ENCODE data around the gene MUC2. TPM values are rescaled to one million over a fixed set of nuclear protein-coding genes. Genes with fewer than 3 reads are reported as not detected.

The MUC2 gene
- total and polyA plus RNA-seq, 10 of the 15 experiments (the other 5 are each of a cell fraction or from before 2014, with no cell fraction given) = 0.23 TPM; not detected in 9

DNA sequence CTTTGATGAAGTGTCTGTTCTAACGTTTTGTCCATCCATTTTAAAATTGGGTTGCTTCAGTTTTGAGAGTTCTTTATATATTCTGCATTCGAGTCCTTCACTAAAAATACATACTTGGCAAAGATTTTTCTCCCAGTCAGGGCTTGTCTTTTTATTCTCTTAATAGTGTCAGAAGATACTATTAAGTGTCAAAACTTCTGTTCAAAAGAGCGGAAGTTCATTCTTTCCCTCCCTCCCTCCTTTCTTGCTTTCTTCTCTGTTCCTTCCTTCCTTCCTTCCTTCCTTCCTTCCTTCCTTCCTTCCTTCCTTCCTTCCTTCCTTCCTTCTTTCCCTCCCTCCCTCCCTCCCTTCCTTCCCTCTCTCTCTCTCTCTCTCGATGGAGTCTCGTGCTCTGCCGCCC is 30.5 kb upstream of the MUC2 start:
- ChIA-PET CTCF (no interaction called here), SMC1A (ENCODE audit: uncharacterized antibody, unreplicated experiment) (no interaction called here), POLR2A (no interaction called here), RAD21 (ENCODE audit: unreplicated experiment) (no interaction called here)
- in situ Hi-C loops (cut with MboI) = no loop called here
- H3K4me1 ChIP-seq (ENCODE audit: control insufficient read depth, insufficient read depth, low read length) = no peaks in the 10 kb centered on the region
- TF ChIP-seq GATAD2B (conservative IDR thresholded peaks at IDR 0.05; ENCODE audit: low read depth) = no peak
- no peaks in the 10 kb centered on the region for H3K36me3 ChIP-seq (ENCODE audit: control insufficient read depth in 2 of 2, insufficient read depth in 2 of 2, low read length in 1 of 2)
- intact Hi-C loops (cut with micrococcal nuclease; ENCODE audit: unreplicated experiment) = no loop called here
- H3K27ac ChIP-seq (ENCODE audit: control insufficient read depth, insufficient read depth) = no peak overlapping the region
- WGBS (ENCODE audit: insufficient coverage, insufficient replicate concordance, low lambda C conversion rate, missing lambda C conversion rate) = 28% methylated on average over 3 of the region's 6 CpGs
- no peaks in the 10 kb centered on the region for H3K27me3 ChIP-seq (replicated peaks in 1 of 2; ENCODE audit: control insufficient read depth in 2 of 2, insufficient read depth in 2 of 2, low read length in 1 of 2)
- no peak overlapping the region for H3K9ac ChIP-seq (ENCODE audit: control insufficient read depth, insufficient read depth, low read length)
- ATAC-seq (no peak), FAIRE-seq (no peak), DNase-seq (ENCODE audit: low read depth, low spot score) (no peak)
- no TSS peak for BruUV-seq (replicated peaks)
- no peaks in the 10 kb centered on the region for H3K79me2 ChIP-seq (ENCODE audit: control insufficient read depth, insufficient read depth, low read length)
- H3K4me2 ChIP-seq (ENCODE audit: control insufficient read depth, insufficient read depth) = no peak overlapping the region
- H3K4me3 ChIP-seq = no peak overlapping the region
- no peaks in the 10 kb centered on the region for H4K20me1 ChIP-seq (ENCODE audit: control insufficient read depth, insufficient read depth)
- H3K9me3 ChIP-seq (replicated peaks; ENCODE audit: control insufficient read depth, insufficient read depth, low read length) = no peaks in the 10 kb centered on the region
- H2AFZ ChIP-seq (ENCODE audit: control insufficient read depth, low read depth, low read length) = no peak overlapping the region

DNA sequence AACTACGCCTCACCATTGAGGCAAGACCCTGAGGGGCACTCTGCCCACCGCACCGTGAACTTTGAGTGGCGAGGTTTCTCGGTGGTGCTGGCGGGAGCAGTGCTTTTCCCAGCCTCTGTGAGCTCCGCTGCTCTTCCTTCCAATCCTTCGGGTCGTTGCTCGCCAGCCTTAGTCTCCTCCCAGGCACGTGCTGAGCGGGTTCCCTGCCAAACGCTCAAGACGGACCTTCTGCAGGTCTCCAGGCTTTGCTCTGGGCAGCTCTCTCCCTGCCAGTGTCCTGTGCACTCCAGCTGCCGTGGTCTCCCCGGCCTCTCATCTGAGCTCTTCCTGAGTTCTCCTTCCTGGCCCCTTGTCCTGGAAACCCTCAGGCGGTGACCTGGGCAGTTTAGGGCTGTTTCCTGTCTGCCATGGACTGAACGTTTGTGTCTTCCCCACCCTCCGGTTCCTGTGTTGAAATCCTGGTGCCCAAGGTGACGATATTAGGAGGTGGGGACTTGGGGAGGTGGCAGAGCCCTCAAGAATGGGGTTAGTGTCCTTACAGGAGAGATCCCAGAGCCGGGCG is 27.0 kb upstream of the MUC2 start:
- Histone ChIP-seq H3K36me3 (ENCODE audit: control insufficient read depth in 2 of 2, insufficient read depth in 2 of 2, low read length in 1 of 2) (no peaks in the 10 kb centered on the region), H3K4me3 (no peak overlapping the region), H3K9ac (ENCODE audit: control insufficient read depth, insufficient read depth, low read length) (no peak overlapping the region), H3K79me2 (ENCODE audit: control insufficient read depth, insufficient read depth, low read length) (no peaks in the 10 kb centered on the region), H3K4me2 (ENCODE audit: control insufficient read depth, insufficient read depth) (no peak overlapping the region), H3K27ac (ENCODE audit: control insufficient read depth, insufficient read depth) (no peak overlapping the region), H3K4me1 (ENCODE audit: control insufficient read depth, insufficient read depth, low read length) (no peaks in the 10 kb centered on the region), H3K9me3 (replicated peaks; ENCODE audit: control insufficient read depth, insufficient read depth, low read length) (no peaks in the 10 kb centered on the region), H2AFZ (ENCODE audit: control insufficient read depth, low read depth, low read length) (no peak overlapping the region), H3K27me3 (replicated peaks in 1 of 2; ENCODE audit: control insufficient read depth in 2 of 2, insufficient read depth in 2 of 2, low read length in 1 of 2) (no peaks in the 10 kb centered on the region), H4K20me1 (ENCODE audit: control insufficient read depth, insufficient read depth) (no peaks in the 10 kb centered on the region)
- no peak for DNase-seq (ENCODE audit: low read depth, low spot score)
- WGBS (ENCODE audit: insufficient coverage, insufficient replicate concordance, low lambda C conversion rate, missing lambda C conversion rate) = 44% methylated on average over 22 of the region's 22 CpGs
- ChIA-PET POLR2A (no interaction called here), CTCF (no interaction called here), SMC1A (ENCODE audit: uncharacterized antibody, unreplicated experiment) (no interaction called here), RAD21 (ENCODE audit: unreplicated experiment) (interaction anchor here (0.5 kb wide), 1 partner anchor 506 kb away, joined by 3 read pairs; no protein-coding TSS in a partner anchor)
- no peak for FAIRE-seq
- ATAC-seq = no peak
- no TSS peak for BruUV-seq (replicated peaks)
- in situ Hi-C loops (cut with MboI) (no loop called here), intact Hi-C loops (cut with micrococcal nuclease; ENCODE audit: unreplicated experiment) (no loop called here)
- no peak for TF ChIP-seq IKZF1 (conservative IDR thresholded peaks at IDR 0.05)
- TF ChIP-seq STAT3 (IDR thresholded peaks at IDR 0.05; ENCODE audit: low read depth, low read length) = no peak
- TF ChIP-seq ZNF384 (IDR thresholded peaks at IDR 0.05; ENCODE audit: borderline replicate concordance, low read depth, low read length) = no peak
- TF ChIP-seq SREBF2 (IDR thresholded peaks at IDR 0.05; ENCODE audit: low read length) = no peak
- TF ChIP-seq CEBPZ (IDR thresholded peaks at IDR 0.05; ENCODE audit: low read depth, low read length) = no peak
- TF ChIP-seq MYC (IDR thresholded peaks at IDR 0.05; ENCODE audit: insufficient read depth, insufficient read length, insufficient replicate concordance, low read length, severe bottlenecking) = no peak
- TF ChIP-seq BCL11A (IDR thresholded peaks at IDR 0.05; ENCODE audit: low read depth, low read length) = no peak
- TF ChIP-seq JUNB (IDR thresholded peaks at IDR 0.05) = no peak
- TF ChIP-seq, protein P1, sequence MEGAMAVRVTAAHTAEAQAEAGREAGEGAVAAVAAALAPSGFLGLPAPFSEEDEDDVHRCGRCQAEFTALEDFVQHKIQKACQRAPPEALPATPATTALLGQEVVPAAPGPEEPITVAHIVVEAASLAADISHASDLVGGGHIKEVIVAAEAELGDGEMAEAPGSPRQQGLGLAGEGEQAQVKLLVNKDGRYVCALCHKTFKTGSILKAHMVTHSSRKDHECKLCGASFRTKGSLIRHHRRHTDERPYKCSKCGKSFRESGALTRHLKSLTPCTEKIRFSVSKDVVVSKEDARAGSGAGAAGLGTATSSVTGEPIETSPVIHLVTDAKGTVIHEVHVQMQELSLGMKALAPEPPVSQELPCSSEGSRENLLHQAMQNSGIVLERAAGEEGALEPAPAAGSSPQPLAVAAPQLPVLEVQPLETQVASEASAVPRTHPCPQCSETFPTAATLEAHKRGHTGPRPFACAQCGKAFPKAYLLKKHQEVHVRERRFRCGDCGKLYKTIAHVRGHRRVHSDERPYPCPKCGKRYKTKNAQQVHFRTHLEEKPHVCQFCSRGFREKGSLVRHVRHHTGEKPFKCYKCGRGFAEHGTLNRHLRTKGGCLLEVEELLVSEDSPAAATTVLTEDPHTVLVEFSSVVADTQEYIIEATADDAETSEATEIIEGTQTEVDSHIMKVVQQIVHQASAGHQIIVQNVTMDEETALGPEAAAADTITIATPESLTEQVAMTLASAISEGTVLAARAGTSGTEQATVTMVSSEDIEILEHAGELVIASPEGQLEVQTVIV (IDR thresholded peaks at IDR 0.05; ENCODE audit: borderline replicate concordance, partially characterized antibody) = no peak
- TF ChIP-seq DPF2 (IDR thresholded peaks at IDR 0.05) = no peak
